Measurements from ENCODE around the gene ZNF138.

Gene ZNF138

DNA sequence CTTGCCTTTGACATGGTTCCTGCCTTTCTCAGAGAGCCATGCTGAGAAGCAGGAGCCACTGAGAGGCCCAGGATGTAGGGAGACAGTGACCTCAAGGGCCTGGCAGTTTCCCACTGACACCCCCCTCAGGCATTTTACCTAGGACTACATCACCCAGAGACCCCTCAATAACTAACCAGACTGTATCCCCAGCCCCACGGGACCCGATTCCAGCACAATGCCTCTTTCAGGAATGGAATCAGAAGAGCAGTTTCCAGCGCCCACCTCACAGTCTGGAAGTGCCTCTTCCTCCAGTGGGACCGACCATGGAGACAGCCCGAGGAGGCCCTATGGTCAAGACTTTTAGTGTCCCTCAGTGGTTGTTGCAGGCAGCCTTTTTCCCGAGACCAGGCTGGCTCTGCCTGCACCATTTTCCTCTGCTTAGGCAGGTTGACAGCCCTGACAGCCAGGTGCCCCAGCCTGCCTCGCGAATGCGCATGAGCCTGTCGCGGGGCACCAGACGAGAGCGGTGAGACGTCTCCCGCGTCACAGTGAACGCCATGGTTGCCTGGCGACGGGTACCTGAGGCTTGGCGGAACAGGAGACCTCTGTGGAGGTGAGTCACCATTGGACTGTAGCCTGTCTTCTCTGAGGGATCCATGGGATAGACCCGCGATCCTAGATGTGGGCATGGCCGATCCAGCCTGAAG lies 80.5 kb downstream of the ZNF138 start:
- no peak for FAIRE-seq
- no peak for DNase-seq (ENCODE audit: low spot score)

GRCh38 chr7:64875258-64875657 lies 81.0 kb downstream of the ZNF138 start:
- DNase-seq (ENCODE audit: low spot score) (no peak), FAIRE-seq (no peak)

DNA sequence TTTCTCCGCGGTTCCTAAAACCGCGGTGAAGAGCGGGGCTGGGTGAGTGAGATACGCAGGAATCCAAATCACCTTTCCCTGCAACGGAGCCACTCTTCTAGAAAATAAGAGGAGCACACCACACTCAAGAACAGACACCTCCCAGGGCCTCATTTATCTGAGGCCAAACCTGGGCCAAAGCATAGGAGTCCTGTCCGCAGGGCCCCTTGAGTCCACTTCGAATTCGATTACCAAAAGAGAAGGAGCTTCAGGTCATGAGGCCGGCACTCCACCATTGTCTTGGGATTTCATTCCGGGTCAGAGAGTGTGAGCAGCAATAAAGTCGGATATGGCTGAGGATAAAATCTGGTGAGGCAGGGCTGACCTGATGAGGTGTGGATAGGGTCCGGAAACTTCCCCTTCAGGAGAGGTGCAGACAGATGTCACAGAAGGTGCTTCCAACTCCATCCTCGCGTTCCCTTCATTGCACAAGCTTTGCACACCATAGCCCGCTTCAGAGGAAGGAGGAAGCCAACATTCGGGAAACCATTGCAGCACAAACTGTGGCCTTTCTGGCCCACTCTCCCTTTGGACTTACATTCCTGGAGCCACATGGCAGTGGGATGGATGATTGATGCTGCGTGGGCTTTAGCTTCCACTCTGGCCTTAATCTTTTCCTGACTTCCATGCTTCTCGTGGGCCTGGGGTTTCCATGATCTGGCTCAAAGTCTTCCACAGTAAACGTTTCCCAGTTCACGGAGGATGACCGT lies 81.6 kb downstream of the ZNF138 start:
- FAIRE-seq = no peak
- DNase-seq (ENCODE audit: low spot score) = no peak

GRCh38 chr7:64876792-64877713 lies 82.8 kb downstream of the ZNF138 start:
- no peak for DNase-seq (ENCODE audit: low spot score)
- no peak for FAIRE-seq

DNA sequence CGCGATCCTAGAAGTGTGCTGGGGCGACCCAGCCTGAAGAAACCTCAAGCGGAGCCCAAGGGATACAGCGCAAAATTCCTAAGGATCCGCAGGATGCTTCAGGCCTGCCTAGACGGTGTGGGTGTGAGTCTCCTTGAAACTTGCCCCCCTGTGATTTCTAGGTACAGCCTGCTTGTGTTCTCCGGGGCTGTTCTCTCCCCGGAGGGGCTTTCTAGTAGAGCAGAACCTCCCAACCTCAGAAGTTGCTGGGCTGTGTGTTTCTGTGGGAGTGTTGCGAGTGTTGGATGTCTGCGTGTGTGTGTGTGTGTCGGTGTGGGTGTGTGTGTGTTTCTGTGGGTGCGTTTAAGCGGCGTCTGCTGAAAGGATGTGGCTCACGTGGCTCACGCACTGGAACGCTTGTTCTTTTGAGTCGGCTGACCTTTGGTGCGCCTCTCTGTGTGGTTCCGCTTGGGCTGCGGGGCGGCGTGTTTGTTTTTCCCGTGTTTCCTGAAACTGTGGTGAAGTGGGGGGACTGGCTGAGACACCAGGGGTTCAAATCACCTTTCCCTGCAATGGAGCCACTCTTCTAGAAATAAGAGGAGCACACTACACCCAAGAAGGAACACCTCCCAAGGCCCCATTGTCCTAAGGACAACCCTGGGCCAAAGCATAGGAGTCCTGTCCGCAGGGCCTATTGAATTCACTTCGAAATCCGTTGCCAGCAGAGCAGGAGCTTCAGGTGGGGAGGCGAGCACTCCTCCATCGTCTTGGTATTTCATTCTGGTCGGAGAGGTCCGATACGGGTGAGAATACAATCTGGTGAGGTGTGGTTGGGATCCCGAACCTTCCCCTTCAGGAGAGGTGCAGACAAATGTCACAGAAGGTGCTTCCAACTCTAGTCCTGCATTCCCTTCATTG lies 83.7 kb downstream of the ZNF138 start:
- no peak for FAIRE-seq
- DNase-seq (ENCODE audit: low spot score) = no peak

DNA sequence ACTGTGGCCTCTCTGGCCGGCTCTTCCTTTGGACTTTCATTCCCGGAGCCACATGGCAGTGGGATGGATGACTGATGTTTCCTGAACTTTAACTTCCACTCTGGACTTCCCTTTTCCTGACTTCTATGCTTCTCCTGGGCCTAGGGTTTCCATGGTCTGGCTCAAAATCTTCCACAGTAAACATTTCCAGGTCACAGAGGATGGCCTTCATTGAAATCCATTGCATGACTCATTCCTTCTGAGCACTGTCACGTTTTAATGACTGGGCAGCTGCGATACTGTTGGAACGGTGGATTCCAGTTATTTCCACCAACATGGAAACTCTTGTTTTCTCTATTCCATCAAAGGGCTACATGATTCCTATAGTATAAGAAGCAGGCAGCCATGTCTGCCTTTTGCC lies 84.5 kb downstream of the ZNF138 start:
- FAIRE-seq (no peak), DNase-seq (ENCODE audit: low spot score) (no peak)

GRCh38 chr7:64879086-64879730 lies 85.0 kb downstream of the ZNF138 start:
- FAIRE-seq (no peak), DNase-seq (ENCODE audit: low spot score) (no peak)

DNA sequence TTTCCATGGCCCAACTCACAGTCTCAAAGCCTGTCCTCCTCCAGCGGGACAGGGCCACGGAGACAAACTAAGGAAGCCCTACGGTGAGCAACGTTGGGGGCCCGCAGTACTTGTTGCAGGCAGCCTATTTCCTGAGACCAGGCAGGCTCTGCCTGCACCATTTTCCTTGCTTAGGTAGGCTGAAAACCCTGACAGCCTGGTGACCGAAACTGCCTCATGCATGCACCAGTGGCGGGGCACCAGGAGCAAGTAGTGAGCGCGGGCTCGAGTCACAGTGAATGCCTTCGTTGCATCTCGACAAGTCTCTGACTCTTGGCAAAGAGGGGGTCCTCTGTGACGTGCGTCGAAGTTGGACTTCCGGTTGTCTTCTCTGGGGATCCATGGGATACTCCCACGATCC lies 85.6 kb downstream of the ZNF138 start:
- FAIRE-seq (no peak), DNase-seq (ENCODE audit: low spot score) (no peak)

GRCh38 chr7:64880322-64881297 lies 86.4 kb downstream of the ZNF138 start:
- DNase-seq (ENCODE audit: low spot score) (no peak), FAIRE-seq (no peak)

DNA sequence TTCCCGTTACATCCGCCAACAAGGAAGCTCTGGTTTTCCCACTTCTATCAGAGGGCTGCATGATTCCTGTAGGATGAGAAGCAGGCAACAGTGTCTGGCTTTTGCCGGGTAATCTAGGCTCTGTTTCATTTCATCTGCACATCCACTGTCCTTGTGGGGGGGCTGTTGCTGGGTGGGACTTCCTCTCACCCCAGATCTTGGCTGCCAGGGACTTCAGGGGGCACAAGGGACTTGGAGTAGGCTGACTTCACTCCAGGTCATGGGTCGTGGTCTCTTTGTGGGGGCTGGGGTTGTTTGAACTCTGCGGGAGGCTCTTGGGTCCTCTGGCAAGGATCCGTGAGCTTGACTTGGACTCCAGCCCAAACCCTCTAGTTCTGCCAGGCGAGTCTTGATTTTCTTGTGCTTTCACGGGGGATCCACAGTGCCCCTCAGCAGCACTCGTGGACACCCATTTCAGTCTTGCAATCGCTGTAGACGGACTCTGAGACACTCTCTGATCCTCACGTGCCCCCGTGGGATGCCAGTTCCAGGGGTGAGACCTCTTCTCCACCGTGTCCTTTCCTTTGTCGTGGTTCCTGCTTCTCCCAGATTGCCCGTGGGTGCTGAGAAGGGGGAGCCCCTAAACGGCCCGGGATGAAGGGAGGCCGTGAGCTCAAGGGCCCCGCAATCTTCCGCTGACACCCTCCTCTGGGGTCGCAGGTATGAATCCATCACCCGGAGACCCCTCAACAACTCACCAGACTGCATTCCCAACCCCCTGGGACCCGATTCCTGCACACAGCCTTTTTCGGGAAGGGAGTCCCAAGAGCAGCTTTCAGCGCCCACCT lies 87.4 kb downstream of the ZNF138 start:
- DNase-seq (ENCODE audit: low spot score) (no peak), FAIRE-seq (no peak)

- DNase-seq (ENCODE audit: low spot score) (no peak), FAIRE-seq (no peak)
Measured at GRCh38 chr7:64882341-64883112, 88.3 kb downstream of the ZNF138 start.

Measured in urothelium cell line (cell line).